Keratinocyte (primary cell): Measurements from ENCODE around the gene SATB1. TPM values are rescaled to one million over a fixed set of nuclear protein-coding genes. Genes with fewer than 3 reads are reported as not detected.

Experiments used
- DNase-seq: peaks from one replicate; pipeline ENCODE4 v3.0.0-alpha.2; 2011; ENCODE audit warnings: low read depth, missing footprints, low spot score
- FAIRE-seq: peaks from 2 replicates; lab custom pipeline; 2011; peaks lifted over from hg19 to GRCh38; lab: Jason Lieb, UNC
- H2AFZ ChIP-seq: 2 replicates; pipeline ENCODE4 v1.6.0; 2012; ENCODE audit warnings: low read length, control low read depth, inconsistent platforms; ENCODE audit not compliant: control insufficient read depth
- H3K27ac ChIP-seq: 2 replicates; pipeline ENCODE4 v1.5.1; 2011; ENCODE audit warnings: low read length; ENCODE audit not compliant: control insufficient read depth, insufficient read depth
- H3K27me3 ChIP-seq: 3 replicates; pipeline ENCODE4 v1.6.0; 2011; ENCODE audit warnings: low read length; ENCODE audit not compliant: control insufficient read depth, insufficient read depth; ENCODE audit errors: extremely low read depth
- H3K36me3 ChIP-seq, 2 experiments: 2 replicates in 1 of 2; 3 replicates in 1 of 2; pipeline ENCODE4 v1.5.1; 2011; ENCODE audit warnings: low read length in 2 of 2, mild to moderate bottlenecking in 1 of 2; ENCODE audit not compliant: control insufficient read depth in 2 of 2, insufficient read depth in 2 of 2; ENCODE audit errors: extremely low read depth in 1 of 2
- H3K4me1 ChIP-seq: 3 replicates; pipeline ENCODE4 v1.5.1; 2011; ENCODE audit warnings: low read length; ENCODE audit not compliant: control insufficient read depth, insufficient read depth; ENCODE audit errors: extremely low read depth
- H3K4me2 ChIP-seq: 3 replicates; pipeline ENCODE4 v1.6.0; 2011; ENCODE audit warnings: low read depth, low read length; ENCODE audit not compliant: control insufficient read depth, insufficient read depth; ENCODE audit errors: extremely low read depth
- H3K4me3 ChIP-seq, 3 experiments: fragments of 200-600 bp in 1 of 3; sonication (generic) in 1 of 3; 2 replicates in 2 of 3; 3 replicates in 1 of 3; pipeline ENCODE4 v1.5.1; 2011 to 2016; ENCODE audit warnings: low read length in 3 of 3, mild to moderate bottlenecking in 3 of 3, control low read depth in 2 of 3, inconsistent platforms in 1 of 3, low read depth in 1 of 3, mixed read lengths in 1 of 3, mixed run types in 1 of 3, moderate library complexity in 1 of 3; ENCODE audit not compliant: control insufficient read depth in 2 of 3, insufficient read depth in 2 of 3; ENCODE audit errors: extremely low read depth in 1 of 3
- H3K79me2 ChIP-seq: 2 replicates; pipeline ENCODE4 v1.6.0; 2012; ENCODE audit warnings: low read length; ENCODE audit not compliant: control insufficient read depth, insufficient read depth
- H3K9ac ChIP-seq: 3 replicates; pipeline ENCODE4 v1.6.0; 2011; ENCODE audit warnings: low read length; ENCODE audit not compliant: control insufficient read depth, insufficient read depth; ENCODE audit errors: extremely low read depth
- H3K9me1 ChIP-seq: 3 replicates; pipeline ENCODE4 v1.6.0; 2011; ENCODE audit warnings: low read length; ENCODE audit not compliant: control insufficient read depth, insufficient read depth; ENCODE audit errors: extremely low read depth
- H3K9me3 ChIP-seq: 2 replicates; pipeline ENCODE4 v1.5.1; 2012; ENCODE audit warnings: low read depth, low read length; ENCODE audit not compliant: control insufficient read depth
- H4K20me1 ChIP-seq: 3 replicates; pipeline ENCODE4 v1.6.0; 2011; ENCODE audit warnings: low read length; ENCODE audit not compliant: control insufficient read depth, insufficient read depth; ENCODE audit errors: extremely low read depth
- CTCF ChIP-seq, 3 experiments: IDR thresholded peaks in 1 of 3; conservative IDR thresholded peaks in 1 of 3; optimal IDR thresholded peaks in 1 of 3; 2 replicates in 2 of 3; 3 replicates in 1 of 3; pipeline versions ENCODE3 to v1.5.1; 2011; ENCODE audit warnings: low read length in 3 of 3, mild to moderate bottlenecking in 3 of 3, moderate library complexity in 2 of 3, control low read depth in 1 of 3, inconsistent platforms in 1 of 3; ENCODE audit not compliant: insufficient read depth in 2 of 3; ENCODE audit errors: extremely low read depth in 1 of 3
- EZH2 ChIP-seq: IDR thresholded peaks from one replicate; pipeline ENCODE4 v1.6.1; 2012; ENCODE audit warnings: inconsistent platforms, mild to moderate bottlenecking, low read length, moderate library complexity
- dilution Hi-C: fragments of 300-500 bp; cut with MboI; formaldehyde crosslinking; loops from one replicate; pipeline ENCODE4 v1.7.0; 2020; ENCODE audit warnings: low sequenced_read_pairs; ENCODE audit not compliant: extremely low pct_ligation_motif_present
- polyA plus RNA-seq, 5 experiments: library from polyadenylated mRNA; depleted of rRNA in 3 of 5; stranded (reverse) in 3 of 5; stranded (forward) in 1 of 5; unstranded in 1 of 5; fragments of >200 nt; gene quantifications; 1 replicate in 1 of 5; 2 replicates in 3 of 5; 3 replicates in 1 of 5; pipeline versions ENCODE4 v1.2.1 to v1.2.3, GENCODE V29; 2011 to 2012; ENCODE audit warnings: missing spikeins in 2 of 5, low read depth in 1 of 5, low replicate concordance in 1 of 5

The SATB1 gene
- polyA plus RNA-seq, 1 donor (not counting 4 experiments of a cell fraction or from before 2014, with no cell fraction given), result 7.8 TPM

- DNase-seq (no peak), FAIRE-seq (no peak)
- Histone ChIP-seq H3K27me3 (no peaks in the 10 kb centered on the region), H3K9me1 (no peaks in the 10 kb centered on the region), H3K36me3 (no peaks in the 10 kb centered on the region), H3K9me3 (no peaks in the 10 kb centered on the region), H3K27ac (no peak overlapping the region), H3K4me2 (no peak overlapping the region), H2AFZ (no peak overlapping the region), H3K9ac (no peak overlapping the region), H3K79me2 (no peaks in the 10 kb centered on the region), H3K4me3 (no peak overlapping the region), H3K4me1 (no peaks in the 10 kb centered on the region), H4K20me1 (no peaks in the 10 kb centered on the region)
- dilution Hi-C loops, result no loop called here
- no peak for TF ChIP-seq CTCF (optimal IDR thresholded peaks at IDR 0.05 in 1 of 3, IDR thresholded peaks at IDR 0.05 in 1 of 3, conservative IDR thresholded peaks at IDR 0.05 in 1 of 3; ENCODE audit: extremely low read depth in 1 of 3, insufficient read depth in 2 of 3, low read length in 3 of 3)
- TF ChIP-seq EZH2, result no peak
Measured at GRCh38 chr3:18401300-18401961, 23.7 kb downstream of the SATB1 start.

GRCh38 chr3:18398448-18398847, 26.7 kb downstream of the SATB1 start:
- no peak overlapping the region for H3K27ac ChIP-seq
- H3K9me1 ChIP-seq, result no peaks in the 10 kb centered on the region
- H3K27me3 ChIP-seq, result no peaks in the 10 kb centered on the region
- H3K36me3 ChIP-seq, result no peaks in the 10 kb centered on the region
- no peak overlapping the region for H3K9ac ChIP-seq
- FAIRE-seq (no peak), DNase-seq (no peak)
- H3K4me2 ChIP-seq, result no peak overlapping the region
- H3K79me2 ChIP-seq, result no peaks in the 10 kb centered on the region
- H3K4me3 ChIP-seq, result no peak overlapping the region
- TF ChIP-seq EZH2 (no peak), CTCF (optimal IDR thresholded peaks at IDR 0.05 in 1 of 3, IDR thresholded peaks at IDR 0.05 in 1 of 3, conservative IDR thresholded peaks at IDR 0.05 in 1 of 3; ENCODE audit: extremely low read depth in 1 of 3, insufficient read depth in 2 of 3, low read length in 3 of 3) (no peak)
- dilution Hi-C loops, result no loop called here
- no peak overlapping the region for H2AFZ ChIP-seq
- H3K9me3 ChIP-seq, result no peaks in the 10 kb centered on the region
- no peaks in the 10 kb centered on the region for H4K20me1 ChIP-seq
- H3K4me1 ChIP-seq, result no peaks in the 10 kb centered on the region
